ENCODE data around the gene ADCY2.

The ADCY2 gene

DNA sequence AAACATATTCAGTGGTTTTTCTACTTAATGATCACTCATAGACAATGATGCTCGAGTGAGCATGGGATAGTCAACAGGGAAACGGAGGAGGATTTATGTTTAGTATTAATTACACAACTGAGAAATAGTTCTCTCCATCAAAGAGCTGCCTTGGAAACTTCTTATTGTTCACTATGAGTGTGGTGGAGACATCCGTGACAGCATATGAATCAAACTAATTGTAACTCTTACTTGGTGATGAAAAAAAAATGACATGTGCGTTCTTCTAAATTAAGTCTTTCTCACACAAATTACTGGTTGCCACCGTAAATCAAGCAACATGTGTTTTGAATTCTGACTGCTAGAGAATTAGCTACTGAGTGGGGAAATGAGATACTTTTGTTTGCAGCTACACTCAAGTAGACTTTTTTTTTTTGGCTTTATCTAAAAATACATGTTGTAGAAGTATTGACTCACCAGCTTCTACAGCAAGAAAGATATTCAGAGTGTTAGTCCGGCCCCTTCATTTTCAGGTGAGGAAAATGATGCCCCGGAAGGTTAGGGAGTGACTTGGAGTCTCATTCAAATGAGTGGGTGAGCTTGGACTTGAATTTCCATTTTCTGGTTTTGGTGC is 275.5 kb downstream of the ADCY2 start:
- TF ChIP-seq, protein P1, sequence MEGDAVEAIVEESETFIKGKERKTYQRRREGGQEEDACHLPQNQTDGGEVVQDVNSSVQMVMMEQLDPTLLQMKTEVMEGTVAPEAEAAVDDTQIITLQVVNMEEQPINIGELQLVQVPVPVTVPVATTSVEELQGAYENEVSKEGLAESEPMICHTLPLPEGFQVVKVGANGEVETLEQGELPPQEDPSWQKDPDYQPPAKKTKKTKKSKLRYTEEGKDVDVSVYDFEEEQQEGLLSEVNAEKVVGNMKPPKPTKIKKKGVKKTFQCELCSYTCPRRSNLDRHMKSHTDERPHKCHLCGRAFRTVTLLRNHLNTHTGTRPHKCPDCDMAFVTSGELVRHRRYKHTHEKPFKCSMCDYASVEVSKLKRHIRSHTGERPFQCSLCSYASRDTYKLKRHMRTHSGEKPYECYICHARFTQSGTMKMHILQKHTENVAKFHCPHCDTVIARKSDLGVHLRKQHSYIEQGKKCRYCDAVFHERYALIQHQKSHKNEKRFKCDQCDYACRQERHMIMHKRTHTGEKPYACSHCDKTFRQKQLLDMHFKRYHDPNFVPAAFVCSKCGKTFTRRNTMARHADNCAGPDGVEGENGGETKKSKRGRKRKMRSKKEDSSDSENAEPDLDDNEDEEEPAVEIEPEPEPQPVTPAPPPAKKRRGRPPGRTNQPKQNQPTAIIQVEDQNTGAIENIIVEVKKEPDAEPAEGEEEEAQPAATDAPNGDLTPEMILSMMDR (conservative IDR thresholded peaks at IDR 0.05; ENCODE audit: low read length), result no peak
- H3K4me3 ChIP-seq (ENCODE audit: low read length), result no peak overlapping the region
- DNase-seq (ENCODE audit: low read depth), result no peak

DNA sequence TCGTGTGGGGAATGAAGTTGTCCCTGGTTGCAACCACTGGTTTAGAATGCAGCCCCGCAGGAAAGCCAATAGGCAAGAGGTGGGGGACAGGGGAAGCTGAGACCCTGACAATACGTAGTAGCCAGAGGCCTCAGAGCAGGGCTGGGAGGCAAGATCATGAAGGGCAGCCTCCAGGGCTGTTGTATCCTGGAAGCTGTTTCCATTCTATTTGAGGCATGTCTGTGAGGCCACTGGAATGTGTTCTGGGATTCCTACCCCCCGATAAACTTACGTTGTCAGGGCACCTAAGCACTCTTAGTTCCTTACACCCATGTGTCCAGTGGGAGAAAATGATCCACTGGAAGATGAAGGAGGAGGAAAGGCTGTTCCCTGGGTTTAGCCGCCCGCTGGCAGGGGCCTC is 277.7 kb downstream of the ADCY2 start:
- TF ChIP-seq, protein P1 (conservative IDR thresholded peaks at IDR 0.05; ENCODE audit: low read length), result no peak
- no peak overlapping the region for H3K4me3 ChIP-seq (ENCODE audit: low read length)
- no peak for DNase-seq (ENCODE audit: low read depth)

DNA sequence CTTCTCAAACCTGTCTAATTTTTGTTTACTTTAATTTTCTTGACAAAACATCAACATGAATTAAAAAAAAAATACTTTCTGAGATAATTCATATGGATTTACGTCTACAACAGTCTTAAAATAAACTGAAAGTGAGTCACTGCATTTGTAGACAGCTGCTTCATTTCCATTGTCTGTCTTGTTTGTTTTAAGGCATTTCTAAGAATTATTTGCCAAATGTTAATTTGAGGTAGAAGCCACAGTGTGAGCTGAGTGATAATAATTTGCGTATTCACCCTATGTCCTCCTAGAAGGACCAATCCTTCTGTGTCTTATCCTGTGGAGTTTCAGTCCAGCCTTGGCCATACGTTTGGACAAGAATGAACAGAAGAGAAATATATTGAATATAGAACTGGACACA is 280.5 kb downstream of the ADCY2 start:
- TF ChIP-seq, protein P1 (conservative IDR thresholded peaks at IDR 0.05; ENCODE audit: low read length), result no peak
- no peak for DNase-seq (ENCODE audit: low read depth)
- H3K4me3 ChIP-seq (ENCODE audit: low read length), result no peak overlapping the region

DNA sequence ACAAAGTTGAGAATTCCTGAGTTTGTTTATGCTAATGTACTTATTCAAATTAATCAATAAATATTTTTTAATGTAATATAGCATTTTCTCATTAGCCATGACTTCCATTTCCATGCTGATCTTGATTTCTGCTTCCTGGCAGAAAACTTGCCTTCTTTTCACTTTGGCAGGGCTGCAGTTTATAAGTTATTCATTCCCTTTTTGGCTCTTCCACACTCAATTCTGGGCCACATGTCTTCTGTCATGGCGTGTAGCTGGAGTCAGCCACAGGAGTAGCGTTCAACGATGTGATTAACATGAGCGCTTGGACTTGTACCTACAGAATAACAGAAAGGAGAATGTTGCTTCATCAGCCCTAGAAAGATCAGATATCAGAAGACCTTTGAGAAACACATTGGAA is 282.1 kb downstream of the ADCY2 start:
- H3K4me3 ChIP-seq (ENCODE audit: low read length), result no peak overlapping the region
- TF ChIP-seq, protein P1 (conservative IDR thresholded peaks at IDR 0.05; ENCODE audit: low read length), result no peak
- DNase-seq (ENCODE audit: low read depth), result no peak

DNA sequence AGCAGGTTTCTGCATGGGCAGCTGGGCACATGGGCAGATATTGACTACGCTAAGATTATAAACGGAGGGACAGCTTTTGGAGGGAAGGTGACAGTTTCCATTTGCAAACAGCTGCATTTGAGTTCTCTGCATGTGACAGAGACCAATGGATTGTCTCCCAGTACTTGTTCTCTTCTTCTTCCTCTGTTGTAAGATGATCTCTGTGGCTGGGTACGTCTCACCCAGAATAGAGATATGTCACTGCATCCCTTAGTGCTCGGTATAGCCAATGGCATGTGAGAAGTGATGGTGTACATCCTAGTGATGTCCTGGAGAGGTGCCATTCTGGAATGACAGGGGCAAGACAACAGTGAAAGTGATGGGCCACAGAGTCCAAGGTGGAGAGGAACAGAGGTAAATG is 283.7 kb downstream of the ADCY2 start:
- no peak for DNase-seq (ENCODE audit: low read depth)
- H3K4me3 ChIP-seq (ENCODE audit: low read length), result no peak overlapping the region
- TF ChIP-seq, protein P1 (conservative IDR thresholded peaks at IDR 0.05; ENCODE audit: low read length), result no peak

DNA sequence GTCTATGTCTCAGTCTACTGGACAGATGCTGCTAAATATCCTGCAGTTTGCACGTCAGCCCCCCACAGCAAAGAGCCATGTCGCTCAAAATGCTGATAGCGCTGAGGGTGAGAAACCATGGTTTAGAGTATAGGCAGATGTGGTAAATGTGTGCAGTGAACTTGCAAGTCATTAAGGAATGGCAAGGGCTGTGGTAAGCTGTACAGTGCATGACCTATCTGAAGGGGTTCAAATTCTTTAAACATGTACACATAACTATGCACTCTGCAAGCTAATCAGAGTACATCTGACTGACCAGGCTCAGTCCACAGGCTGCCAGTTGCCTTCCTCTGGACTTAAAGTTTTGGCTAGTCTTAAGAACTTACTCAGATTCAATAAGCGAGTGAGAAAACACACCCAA is 284.3 kb downstream of the ADCY2 start:
- TF ChIP-seq, protein P1 (conservative IDR thresholded peaks at IDR 0.05; ENCODE audit: low read length), result no peak
- H3K4me3 ChIP-seq (ENCODE audit: low read length), result no peak overlapping the region
- DNase-seq (ENCODE audit: low read depth), result no peak

DNA sequence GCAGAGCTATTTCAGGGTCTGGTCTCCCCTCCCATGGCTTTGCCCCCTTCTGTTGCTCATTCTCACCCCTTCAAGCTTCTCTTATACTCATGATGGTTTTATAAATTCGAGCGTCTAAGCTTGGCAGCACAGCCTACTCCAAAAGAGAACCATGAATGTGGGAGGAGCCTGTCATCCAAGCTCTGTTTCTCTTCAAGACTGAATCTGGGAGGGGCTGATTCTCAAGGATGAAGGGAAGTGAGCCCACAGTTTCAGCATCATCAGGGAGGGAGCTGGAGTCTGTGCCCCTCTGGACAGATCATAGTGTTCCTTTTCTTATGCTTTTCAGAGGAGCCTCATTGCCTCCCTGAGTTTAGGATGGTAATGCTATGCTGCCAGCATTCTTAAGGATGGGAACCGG is 286.4 kb downstream of the ADCY2 start:
- DNase-seq (ENCODE audit: low read depth), result no peak
- H3K4me3 ChIP-seq (ENCODE audit: low read length), result no peak overlapping the region
- TF ChIP-seq, protein P1 (conservative IDR thresholded peaks at IDR 0.05; ENCODE audit: low read length), result no peak
